ENCODE data around the gene PLD1. TPM values are rescaled to one million over a fixed set of nuclear protein-coding genes. Genes with fewer than 3 reads are reported as not detected.

The PLD1 gene
- total and polyA plus RNA-seq, 10 of the 15 experiments (the other 5 are each of a cell fraction or from before 2014, with no cell fraction given) = 2.9 to 108 (median 3.6) TPM

DNA sequence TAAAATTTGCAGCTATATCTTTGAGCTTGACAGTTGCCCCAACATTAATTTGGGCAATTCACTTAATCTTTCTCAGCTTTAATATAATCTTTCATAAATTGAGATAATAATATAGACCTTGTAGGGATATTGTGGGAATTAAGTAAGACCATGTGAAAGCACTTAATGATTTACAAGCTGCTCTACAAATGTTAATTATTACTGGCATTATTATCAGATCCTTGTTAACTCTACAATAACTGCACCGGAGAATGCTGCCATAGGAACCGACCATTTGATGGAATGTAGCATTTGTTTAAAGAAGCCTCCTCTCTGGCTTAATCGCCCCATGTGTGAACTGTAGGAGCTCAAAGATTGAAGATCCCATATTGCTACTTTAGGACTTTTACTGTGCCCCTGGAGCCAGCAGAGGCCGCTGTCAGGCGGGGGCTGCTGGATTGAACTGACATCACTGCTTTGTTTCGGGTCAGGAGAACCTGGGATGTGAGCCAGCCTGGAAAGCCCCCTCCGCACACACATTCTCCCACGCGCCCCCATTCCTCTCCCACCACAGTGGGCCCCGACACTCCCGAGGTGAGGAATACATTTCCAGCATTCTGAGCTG, 195.9 kb downstream of the PLD1 start (continued):
- no peak for TF ChIP-seq NBN (IDR thresholded peaks at IDR 0.05)
- no peak for TF ChIP-seq ELK1 (IDR thresholded peaks at IDR 0.05; ENCODE audit: low read depth, low read length)
- TF ChIP-seq FOS (IDR thresholded peaks at IDR 0.05; ENCODE audit: borderline replicate concordance, extremely low read depth, insufficient read length) = no peak
- no peak for TF ChIP-seq KAT2A (conservative IDR thresholded peaks at IDR 0.05; ENCODE audit: control insufficient read depth, low read depth, low read length)
- no peak for TF ChIP-seq PAX5 (IDR thresholded peaks at IDR 0.05; ENCODE audit: borderline replicate concordance, low read depth, low read length)
- TF ChIP-seq NFXL1 (IDR thresholded peaks at IDR 0.05; ENCODE audit: borderline replicate concordance) = no peak
- no peak for TF ChIP-seq CUX1 (IDR thresholded peaks at IDR 0.05; ENCODE audit: insufficient replicate concordance, low read depth, low read length)
- TF ChIP-seq, protein P1, sequence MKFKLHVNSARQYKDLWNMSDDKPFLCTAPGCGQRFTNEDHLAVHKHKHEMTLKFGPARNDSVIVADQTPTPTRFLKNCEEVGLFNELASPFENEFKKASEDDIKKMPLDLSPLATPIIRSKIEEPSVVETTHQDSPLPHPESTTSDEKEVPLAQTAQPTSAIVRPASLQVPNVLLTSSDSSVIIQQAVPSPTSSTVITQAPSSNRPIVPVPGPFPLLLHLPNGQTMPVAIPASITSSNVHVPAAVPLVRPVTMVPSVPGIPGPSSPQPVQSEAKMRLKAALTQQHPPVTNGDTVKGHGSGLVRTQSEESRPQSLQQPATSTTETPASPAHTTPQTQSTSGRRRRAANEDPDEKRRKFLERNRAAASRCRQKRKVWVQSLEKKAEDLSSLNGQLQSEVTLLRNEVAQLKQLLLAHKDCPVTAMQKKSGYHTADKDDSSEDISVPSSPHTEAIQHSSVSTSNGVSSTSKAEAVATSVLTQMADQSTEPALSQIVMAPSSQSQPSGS (IDR thresholded peaks at IDR 0.05; ENCODE audit: low read length) = peak; percentile 55; the same call in 1 of the 2 replicates
- no peak for TF ChIP-seq CBX3 (IDR thresholded peaks at IDR 0.05; ENCODE audit: borderline replicate concordance, low read depth)
- TF ChIP-seq TARDBP (IDR thresholded peaks at IDR 0.05; ENCODE audit: borderline replicate concordance) = no peak
- TF ChIP-seq ASH2L (IDR thresholded peaks at IDR 0.05; ENCODE audit: borderline replicate concordance, low read depth) = no peak
- TF ChIP-seq MEF2A (IDR thresholded peaks at IDR 0.05; ENCODE audit: insufficient read depth, low read depth, low read length) = no peak
- peak; percentile 38; the same call in 1 of the 2 replicates for TF ChIP-seq IKZF1 (conservative IDR thresholded peaks at IDR 0.05)
- no peak for TF ChIP-seq SPI1 (IDR thresholded peaks at IDR 0.05; ENCODE audit: borderline replicate concordance, insufficient read depth, low read depth, low read length)
- no peak for TF ChIP-seq BCL3 (IDR thresholded peaks at IDR 0.05; ENCODE audit: borderline replicate concordance, insufficient read depth, low read depth, low read length, poor library complexity, severe bottlenecking)
- no peak for TF ChIP-seq KDM1A (IDR thresholded peaks at IDR 0.05; ENCODE audit: borderline replicate concordance)
- no peak for TF ChIP-seq RFX5 (IDR thresholded peaks at IDR 0.05; ENCODE audit: low read depth, low read length)
- no peak for TF ChIP-seq TCF12 (IDR thresholded peaks at IDR 0.05; ENCODE audit: low read depth, low read length)
- TF ChIP-seq KLF5 (IDR thresholded peaks at IDR 0.05; ENCODE audit: partially characterized antibody) = no peak

Data from GM12878 (cell line).